K562 (cell line): ENCODE measurements around the gene ARHGAP29. TPM values are rescaled to one million over a fixed set of nuclear protein-coding genes. Genes with fewer than 3 reads are reported as not detected.

Experiments used
- ATAC-seq: fragments of 200-7000 bp; cut with Tn5 transposase; 3 replicates; pipeline ENCODE4 v1.9.1; 2020; ENCODE audit warnings: moderate library complexity
- BruUV-seq: library from RNA; stranded (reverse); fragments of 400-500 nt; replicated peaks from 2 replicates; lab custom pipeline; 2021; lab: Mats Ljungman, UMichigan
- CTCF ChIA-PET: fragments of 300-600 bp; formaldehyde crosslinking; extraction: SDS; loops from one replicate; lab custom pipeline; 2021; ENCODE audit warnings: low intra/inter-chr PET ratio; lab: Yijun Ruan, JAX
- POLR2A ChIA-PET: fragments of 300-600, 350-650 bp; sonication (Branson Sonifier 250); formaldehyde crosslinking; extraction: SDS; loops from one replicate; lab custom pipeline; 2021; ENCODE audit warnings: antibody characterized with exemption, inconsistent platforms; lab: Yijun Ruan, JAX
- DNase-seq, 4 experiments: peaks; one replicate each; pipeline versions ENCODE4 v3.0.0 to v3.0.0-alpha.2; 2011 to 2018; ENCODE audit warnings: low spot score in 3 of 4, mixed read lengths in 3 of 4; ENCODE audit errors: extremely low read depth in 1 of 4
- FAIRE-seq: peaks from 2 replicates; lab custom pipeline; 2011; peaks lifted over from hg19 to GRCh38; lab: Jason Lieb, UNC
- H2AFZ ChIP-seq: 2 replicates; pipeline ENCODE4 v1.6.0; 2011; ENCODE audit warnings: low read depth, low read length, control low read depth, inconsistent platforms
- H3K27ac ChIP-seq: fragments of 200-600 bp; 3 replicates; pipeline ENCODE4 v1.8.0; 2011; ENCODE audit warnings: low read depth, mild to moderate bottlenecking, control low read depth, inconsistent platforms, low read length, moderate library complexity, mixed read lengths; ENCODE audit errors: extremely low read depth
- H3K27me3 ChIP-seq, 2 experiments: fragments of 300-600 bp in 1 of 2; 2 replicates in 1 of 2; 3 replicates in 1 of 2; pipeline versions ENCODE4 v1.6.0 to v1.8.0; 2011; ENCODE audit warnings: inconsistent platforms in 2 of 2, low read length in 2 of 2, mild to moderate bottlenecking in 1 of 2, mixed read lengths in 1 of 2, moderate library complexity in 1 of 2; ENCODE audit not compliant: control insufficient read depth in 2 of 2, insufficient read depth in 2 of 2
- H3K36me3 ChIP-seq: fragments of 300-600 bp; 3 replicates; pipeline ENCODE4 v1.8.0; 2011; ENCODE audit warnings: mild to moderate bottlenecking, low read length, inconsistent platforms; ENCODE audit not compliant: control insufficient read depth, insufficient read depth
- H3K4me1 ChIP-seq, 2 experiments: fragments of 200-600 bp in 1 of 2; replicated peaks in 1 of 2; 2 replicates in 1 of 2; 3 replicates in 1 of 2; pipeline versions ENCODE4 v1.5.1 to v1.8.0; 2011; ENCODE audit warnings: inconsistent platforms in 2 of 2, low read length in 2 of 2, mild to moderate bottlenecking in 1 of 2, mixed read lengths in 1 of 2, moderate library complexity in 1 of 2; ENCODE audit not compliant: control insufficient read depth in 2 of 2, insufficient read depth in 2 of 2
- H3K4me2 ChIP-seq: 2 replicates; pipeline ENCODE4 v1.6.1; 2011; ENCODE audit warnings: low read length, control low read depth, inconsistent platforms, mixed read lengths; ENCODE audit not compliant: insufficient read depth
- H3K4me3 ChIP-seq: fragments of 200-600 bp; sonication (generic), shearing (Covaris generic); 2 replicates; pipeline ENCODE4 v1.5.1; 2016; ENCODE audit warnings: control low read depth, inconsistent platforms
- H3K79me2 ChIP-seq: fragments of 200-600 bp; 3 replicates; pipeline ENCODE4 v1.8.0; 2011; ENCODE audit warnings: low read length, inconsistent platforms; ENCODE audit not compliant: control insufficient read depth, insufficient read depth
- H3K9ac ChIP-seq, 2 experiments: 2 replicates each; pipeline versions ENCODE4 v1.6.0 to v1.6.1; 2011; ENCODE audit warnings: low read depth in 2 of 2, low read length in 2 of 2, control low read depth in 1 of 2, inconsistent platforms in 1 of 2, mild to moderate bottlenecking in 1 of 2, mixed read lengths in 1 of 2; ENCODE audit not compliant: insufficient read depth in 1 of 2
- H3K9me1 ChIP-seq: one replicate; pipeline ENCODE4 v1.6.0; 2011; ENCODE audit warnings: inconsistent platforms, mild to moderate bottlenecking, low read length, moderate library complexity; ENCODE audit not compliant: control insufficient read depth, insufficient read depth
- H3K9me3 ChIP-seq: replicated peaks from 2 replicates; pipeline ENCODE4 v1.5.1; 2011; ENCODE audit warnings: low read depth, low read length, inconsistent platforms; ENCODE audit not compliant: control insufficient read depth, insufficient read depth
- H4K20me1 ChIP-seq: replicated peaks from 2 replicates; pipeline ENCODE4 v1.6.1; 2011; ENCODE audit warnings: low read length, inconsistent platforms, mixed read lengths; ENCODE audit not compliant: control insufficient read depth, insufficient read depth
- CLOCK ChIP-seq: fragments of 250-450 bp; sonication (Bioruptor Pico); IDR thresholded peaks from 2 replicates; pipeline ENCODE4 v1.4.0; 2020; ENCODE audit warnings: mild to moderate bottlenecking, moderate library complexity, borderline replicate concordance
- FUS ChIP-seq: fragments of 200-400 bp; formaldehyde crosslinking; optimal IDR thresholded peaks from 2 replicates; pipeline ENCODE3; 2017; ENCODE audit warnings: low read depth, low read length
- JUNB ChIP-seq: fragments of 450-650 bp; formaldehyde crosslinking; conservative IDR thresholded peaks from 2 replicates; pipeline ENCODE4 v1.4.0; 2020; ENCODE audit warnings: mild to moderate bottlenecking
- KLF1 ChIP-seq: fragments of 450-650 bp; IDR thresholded peaks from 2 replicates; pipeline ENCODE4 v1.6.1; 2016; ENCODE audit warnings: missing genetic modification characterization, missing compliant biosample characterization
- MCM5 ChIP-seq: fragments of 450-650 bp; IDR thresholded peaks from 2 replicates; pipeline ENCODE4 v1.6.1; 2016; ENCODE audit warnings: low read depth
- TCFL5 ChIP-seq: fragments of 250-450 bp; sonication (Bioruptor Pico); conservative IDR thresholded peaks from 2 replicates; pipeline ENCODE4 v1.6.1; 2021; ENCODE audit warnings: mild to moderate bottlenecking, moderate library complexity, matching md5 sums
- ZNF511 ChIP-seq: sonication (generic); formaldehyde crosslinking; IDR thresholded peaks from 2 replicates; pipeline ENCODE4 v1.8.0; 2022; ENCODE audit warnings: mild to moderate bottlenecking, missing genetic modification reagents
- ZNF780A ChIP-seq: fragments of 250-450 bp; sonication (Bioruptor Pico); IDR thresholded peaks from 2 replicates; pipeline ENCODE4 v1.5.0; 2021; ENCODE audit warnings: mild to moderate bottlenecking
- ZNF830 ChIP-seq: fragments of 250-450 bp; sonication (Bioruptor Pico); IDR thresholded peaks from 2 replicates; pipeline ENCODE4 v1.5.0; 2021; ENCODE audit warnings: mild to moderate bottlenecking
- WGBS: fragments of 100-300 bp; shearing (Covaris generic); methylation state at CpG from one replicate; pipeline ENCODE4 v1.1.6; 2016; ENCODE audit warnings: low coverage, mixed read lengths; ENCODE audit not compliant: insufficient coverage; ENCODE audit errors: missing lambda C conversion rate; 5-methylcytosine and 5-hydroxymethylcytosine counted together
- in situ Hi-C: fragments of 300-500 bp; cut with MboI; formaldehyde crosslinking; loops from 4 replicates; pipeline ENCODE4 v1.15.0; 2018; ENCODE audit warnings: inconsistent platforms, mixed read lengths
- intact Hi-C: fragments of 100-400 bp; cut with micrococcal nuclease; formaldehyde crosslinking; loops from 2 replicates; pipeline ENCODE4 v1.14.2; 2022
- polyA plus RNA-seq, 8 experiments: library from polyadenylated mRNA; depleted of rRNA in 4 of 8; stranded (reverse) in 5 of 8; unstranded in 3 of 8; fragments of >200 nt; fragmentation: Nextera tagmentation in 2 of 8; fragmentation: Illumina TruSeq in 1 of 8; extraction: Ambion mirVana in 2 of 8; extraction: Trizol in 1 of 8; gene quantifications; 2 replicates each; pipeline versions ENCODE4 v1.2.1 to v1.2.3, GENCODE V29; 2011 to 2014; ENCODE audit warnings: inconsistent platforms in 1 of 8, missing spikeins in 1 of 8
- total RNA-seq, 7 experiments: library from RNA; depleted of rRNA in 6 of 7; stranded (reverse); fragments of >200 nt in 6 of 7; fragmentation: Illumina TruSeq in 2 of 7; extraction: Trizol in 2 of 7; gene quantifications; 2 replicates each; pipeline versions ENCODE4 v1.2.1 to v1.2.3, GENCODE V29; 2011 to 2021; ENCODE audit warnings: low replicate concordance in 1 of 7

Gene ARHGAP29
- total and polyA plus RNA-seq, 9 of the 15 experiments (the other 6 are each of a cell fraction or from before 2014, with no cell fraction given), result under 0.01 to 0.13 (median 0.02) TPM; not detected in 5

- WGBS, result 0% methylated on average over 6 of the region's 6 CpGs
- CTCF ChIA-PET, result no interaction called here
- no peaks in the 10 kb centered on the region for H3K4me1 ChIP-seq
- H3K4me3 ChIP-seq, result no peak overlapping the region
- no peak overlapping the region for H3K9ac ChIP-seq
- intact Hi-C loops, result no loop called here
- DNase-seq, result no peak
- H3K4me2 ChIP-seq, result no peak overlapping the region
- H3K9me3 ChIP-seq, result no peaks in the 10 kb centered on the region
- H3K79me2 ChIP-seq, result no peaks in the 10 kb centered on the region
- H4K20me1 ChIP-seq, result no peaks in the 10 kb centered on the region
- in situ Hi-C loops, result no loop called here
- H2AFZ ChIP-seq, result no peak overlapping the region
- H3K27me3 ChIP-seq, result no peaks in the 10 kb centered on the region
- no peak for ATAC-seq
- BruUV-seq, result no TSS peak
- no peak for FAIRE-seq
- TF ChIP-seq FUS (no peak), ZNF511 (no peak), MCM5 (no peak), JUNB (CRISPR knock-in tag) (no peak), CLOCK (CRISPR knock-in tag) (no peak), TCFL5 (CRISPR knock-in tag) (no peak), KLF1 (tag) (no peak), ZNF780A (no peak), ZNF830 (CRISPR knock-in tag) (no peak)
- POLR2A ChIA-PET, result no interaction called here
- H3K36me3 ChIP-seq, result no peaks in the 10 kb centered on the region
- H3K27ac ChIP-seq, result no peak overlapping the region
- no peaks in the 10 kb centered on the region for H3K9me1 ChIP-seq
Measured at GRCh38 chr1:94281361-94282142, 44.2 kb upstream of the ARHGAP29 start.
